Measurements from ENCODE around the gene PCDHAC1. TPM values are rescaled to one million over a fixed set of nuclear protein-coding genes. Genes with fewer than 3 reads are reported as not detected.
"Not testable (repeated sequence)": the region's sequence is repeated elsewhere in the genome, so short reads cannot be mapped to it uniquely, and the experiment has no call there.

The PCDHAC1 gene
- polyA plus RNA-seq (2013, experiment 1 of 2; ENCODE audit: insufficient read length): 0.09 TPM
- not detected for polyA plus RNA-seq (2013, experiment 2 of 2; ENCODE audit: insufficient read length)

- no peak for DNase-seq
Measured at GRCh38 chr5:140925806-140926442, at the start of gene PCDHAC1. PCDHAC1 (plus strand) TSS chr5:140926299; CDS start chr5:140926893, 594 bp downstream.

- DNase-seq: not testable (repeated sequence)
Measured at GRCh38 chr5:140876541-140877261, 49.4 kb upstream of the PCDHAC1 start.

GRCh38 chr5:140877262-140877581 lies 48.9 kb upstream of the PCDHAC1 start:
- DNase-seq: no peak

- no peak for DNase-seq
Measured at GRCh38 chr5:140881889-140882590, 44.1 kb upstream of the PCDHAC1 start, which contains the start of gene PCDHA13. PCDHA13 (plus strand) TSS chr5:140882124; CDS start chr5:140882269, 145 bp downstream.

- DNase-seq: no peak
Measured at GRCh38 chr5:140882591-140882899, 43.6 kb upstream of the PCDHAC1 start.

GRCh38 chr5:140883373-140883772 lies 42.7 kb upstream of the PCDHAC1 start:
- no peak for DNase-seq

- no peak for DNase-seq
Measured at GRCh38 chr5:140883927-140884697, 42.0 kb upstream of the PCDHAC1 start.

- DNase-seq: no peak
Measured at GRCh38 chr5:140916325-140916724, 9.8 kb upstream of the PCDHAC1 start.

- no peak for DNase-seq
Measured at GRCh38 chr5:140923601-140924000, 2.5 kb upstream of the PCDHAC1 start.

- DNase-seq: peak; percentile 58
Measured at GRCh38 chr5:140926443-140927227, 536 bp downstream of the PCDHAC1 start.

GRCh38 chr5:140927228-140927573 lies 1.1 kb downstream of the PCDHAC1 start:
- no peak for DNase-seq

GRCh38 chr5:140934964-140935606 lies 9.0 kb downstream of the PCDHAC1 start:
- DNase-seq: no peak

GRCh38 chr5:140946578-140946977 lies 20.5 kb downstream of the PCDHAC1 start:
- DNase-seq: no peak

GRCh38 chr5:140951636-140952035 lies 25.5 kb downstream of the PCDHAC1 start:
- DNase-seq: no peak

GRCh38 chr5:140953234-140953633 lies 27.1 kb downstream of the PCDHAC1 start:
- DNase-seq: no peak

- no peak for DNase-seq
Measured at GRCh38 chr5:140962190-140962589, 36.1 kb downstream of the PCDHAC1 start.

- no peak for DNase-seq
Measured at GRCh38 chr5:140964356-140964755, 38.3 kb downstream of the PCDHAC1 start.

- DNase-seq: no peak
Measured at GRCh38 chr5:140965905-140966292, 39.8 kb downstream of the PCDHAC1 start.

GRCh38 chr5:140966293-140967225 lies 40.5 kb downstream of the PCDHAC1 start, which contains the start of gene PCDHAC2:
PCDHAC2 (plus strand) TSS chr5:140966476; CDS start chr5:140966767, 291 bp downstream.
- peak; percentile 44 for DNase-seq

- DNase-seq: no peak
Measured at GRCh38 chr5:140967226-140967893, 41.3 kb downstream of the PCDHAC1 start.
